HEK293 (cell line): ENCODE measurements around the gene NID1.

ENCODE experiments used
- CTCF ChIA-PET: fragments of 350-600 bp; formaldehyde crosslinking; extraction: SDS; loops from one replicate; lab custom pipeline; 2021; ENCODE audit warnings: antibody characterized with exemption; lab: Yijun Ruan, JAX
- POLR2A ChIA-PET: fragments of 300-600 bp; formaldehyde crosslinking; extraction: SDS; loops from one replicate; lab custom pipeline; 2020; ENCODE audit warnings: antibody characterized with exemption, inconsistent platforms; lab: Yijun Ruan, JAX
- H3K27ac ChIP-seq: fragments of 200-500 bp; sonication (Bioruptor generic); 2 replicates; pipeline ENCODE4 v1.5.1; 2014; ENCODE audit warnings: low read depth, low read length, control low read depth, inconsistent platforms; ENCODE audit errors: extremely low read depth
- H3K36me3 ChIP-seq, 2 experiments: fragments of 200-500 bp in 1 of 2; sonication (Bioruptor generic) in 1 of 2; 1 replicate in 1 of 2; 2 replicates in 1 of 2; pipeline ENCODE4 v1.5.1; 2014 to 2017; ENCODE audit warnings: inconsistent platforms in 2 of 2, low read length in 2 of 2; ENCODE audit not compliant: control insufficient read depth in 2 of 2, insufficient read depth in 1 of 2
- H3K4me1 ChIP-seq: fragments of 200-500 bp; sonication (Bioruptor generic); 2 replicates; pipeline ENCODE4 v1.5.1; 2014; ENCODE audit warnings: mild to moderate bottlenecking, low read length, inconsistent platforms; ENCODE audit not compliant: control insufficient read depth, insufficient read depth
- H3K4me3 ChIP-seq: 2 replicates; pipeline ENCODE4 v1.5.1; 2011; ENCODE audit warnings: low read depth, mild to moderate bottlenecking, control low read depth, low read length, moderate library complexity
- H3K9me3 ChIP-seq: fragments of 200-500 bp; sonication (Bioruptor generic); 2 replicates; pipeline ENCODE4 v1.5.1; 2014; ENCODE audit warnings: low read depth, low read length, inconsistent platforms; ENCODE audit not compliant: control insufficient read depth, insufficient read depth
- EGR2 ChIP-seq: fragments of 450-650 bp; formaldehyde crosslinking; IDR thresholded peaks from 2 replicates; pipeline ENCODE4 v1.5.1; 2016; ENCODE audit warnings: low read depth, missing biosample characterization, missing genetic modification characterization
- IKZF3 ChIP-seq: fragments of 450-650 bp; IDR thresholded peaks from 2 replicates; pipeline ENCODE4 v1.5.0; 2018; ENCODE audit warnings: missing biosample characterization, mild to moderate bottlenecking, missing genetic modification characterization, moderate library complexity
- KLF1 ChIP-seq: fragments of 450-650 bp; formaldehyde crosslinking; IDR thresholded peaks from 2 replicates; pipeline ENCODE4 v1.5.1; 2016; ENCODE audit warnings: missing biosample characterization, missing genetic modification characterization
- OVOL3 ChIP-seq: fragments of 450-650 bp; formaldehyde crosslinking; IDR thresholded peaks from 2 replicates; pipeline ENCODE4 v1.5.1; 2016; ENCODE audit warnings: missing biosample characterization, missing genetic modification characterization
- REPIN1 ChIP-seq: fragments of 450-650 bp; formaldehyde crosslinking; IDR thresholded peaks from 2 replicates; pipeline ENCODE4 v1.5.1; 2017; ENCODE audit warnings: missing biosample characterization, missing genetic modification characterization, low read depth
- SP2 ChIP-seq: fragments of 450-650 bp; formaldehyde crosslinking; IDR thresholded peaks from 2 replicates; pipeline ENCODE4 v1.5.1; 2016; ENCODE audit warnings: missing biosample characterization, missing genetic modification characterization
- SP3 ChIP-seq: fragments of 450-650 bp; formaldehyde crosslinking; IDR thresholded peaks from 2 replicates; pipeline ENCODE4 v1.5.1; 2016; ENCODE audit warnings: missing biosample characterization, missing genetic modification characterization
- ZEB2 ChIP-seq: fragments of 450-650 bp; formaldehyde crosslinking; IDR thresholded peaks from 2 replicates; pipeline ENCODE4 v1.5.1; 2016; ENCODE audit warnings: missing biosample characterization, missing genetic modification characterization
- ZIC2 ChIP-seq: fragments of 450-650 bp; formaldehyde crosslinking; IDR thresholded peaks from 2 replicates; pipeline ENCODE4 v1.5.1; 2016; ENCODE audit warnings: missing biosample characterization, missing genetic modification characterization
- ZNF155 ChIP-seq: fragments of 450-650 bp; formaldehyde crosslinking; IDR thresholded peaks from 2 replicates; pipeline ENCODE4 v1.5.1; 2016; ENCODE audit warnings: missing biosample characterization, missing genetic modification characterization
- ZNF174 ChIP-seq: fragments of 450-650 bp; formaldehyde crosslinking; IDR thresholded peaks from 2 replicates; pipeline ENCODE4 v1.5.0; 2017; ENCODE audit warnings: missing biosample characterization, mild to moderate bottlenecking, missing genetic modification characterization
- ZNF202 ChIP-seq: fragments of 450-650 bp; formaldehyde crosslinking; IDR thresholded peaks from 2 replicates; pipeline ENCODE4 v1.5.1; 2016; ENCODE audit warnings: missing biosample characterization, missing genetic modification characterization, borderline replicate concordance
- ZNF223 ChIP-seq: fragments of 450-650 bp; formaldehyde crosslinking; IDR thresholded peaks from 2 replicates; pipeline ENCODE4 v1.5.1; 2016; ENCODE audit warnings: missing biosample characterization, missing genetic modification characterization
- ZNF274 ChIP-seq, 2 experiments: fragments of 200-500 bp in 1 of 2; fragments of 450-650 bp in 1 of 2; sonication (Bioruptor generic) in 1 of 2; formaldehyde crosslinking in 1 of 2; IDR thresholded peaks; 2 replicates each; pipeline versions ENCODE4 v1.5.1 to v1.6.1; 2014 to 2016; ENCODE audit warnings: borderline replicate concordance in 1 of 2, inconsistent platforms in 1 of 2, low read length in 1 of 2, missing biosample characterization in 1 of 2, missing genetic modification characterization in 1 of 2
- ZNF416 ChIP-seq: fragments of 450-650 bp; formaldehyde crosslinking; IDR thresholded peaks from 2 replicates; pipeline ENCODE4 v1.5.1; 2016; ENCODE audit warnings: missing biosample characterization, missing genetic modification characterization
- ZNF521 ChIP-seq: fragments of 450-650 bp; formaldehyde crosslinking; IDR thresholded peaks from 2 replicates; pipeline ENCODE4 v1.5.1; 2017; ENCODE audit warnings: missing biosample characterization, mild to moderate bottlenecking, missing genetic modification characterization
- ZNF544 ChIP-seq: fragments of 450-650 bp; formaldehyde crosslinking; IDR thresholded peaks from 2 replicates; pipeline ENCODE4 v1.5.0; 2017; ENCODE audit warnings: missing biosample characterization, missing genetic modification characterization
- ZNF624 ChIP-seq: fragments of 450-650 bp; formaldehyde crosslinking; IDR thresholded peaks from 2 replicates; pipeline ENCODE4 v1.5.1; 2017; ENCODE audit warnings: missing biosample characterization, missing genetic modification characterization
- ZNF626 ChIP-seq: fragments of 450-650 bp; sonication (Bioruptor Pico); formaldehyde crosslinking; IDR thresholded peaks from 2 replicates; pipeline ENCODE4 v1.5.1; 2018; ENCODE audit warnings: missing biosample characterization, missing genetic modification characterization, inconsistent platforms
- ZNF658 ChIP-seq: fragments of 450-650 bp; formaldehyde crosslinking; IDR thresholded peaks from 2 replicates; pipeline ENCODE4; 2016; ENCODE audit warnings: missing biosample characterization, missing genetic modification characterization
- ZNF707 ChIP-seq: fragments of 450-650 bp; formaldehyde crosslinking; IDR thresholded peaks from 2 replicates; pipeline ENCODE4 v1.5.1; 2016; ENCODE audit warnings: missing biosample characterization, missing genetic modification characterization
- ZNF76 ChIP-seq: fragments of 450-650 bp; formaldehyde crosslinking; IDR thresholded peaks from 2 replicates; pipeline ENCODE4; 2016; ENCODE audit warnings: low read depth, missing biosample characterization, missing genetic modification characterization, borderline replicate concordance
- ZNF791 ChIP-seq: fragments of 450-650 bp; formaldehyde crosslinking; IDR thresholded peaks from 2 replicates; pipeline ENCODE4 v1.5.1; 2016; ENCODE audit warnings: missing biosample characterization, missing genetic modification characterization
- ZNF792 ChIP-seq: fragments of 450-650 bp; formaldehyde crosslinking; IDR thresholded peaks from 2 replicates; pipeline ENCODE4 v1.5.1; 2016; ENCODE audit warnings: missing biosample characterization, missing genetic modification characterization
- ZNF843 ChIP-seq: fragments of 450-650 bp; formaldehyde crosslinking; IDR thresholded peaks from 2 replicates; pipeline ENCODE4 v1.5.1; 2016; ENCODE audit warnings: missing biosample characterization, missing genetic modification characterization
- TF ChIP-seq, protein P1 (sequence below): fragments of 450-650 bp; formaldehyde crosslinking; IDR thresholded peaks from 2 replicates; pipeline ENCODE4 v1.5.1; 2016; ENCODE audit warnings: missing biosample characterization, missing genetic modification characterization
- TF ChIP-seq, protein P2 (sequence below): fragments of 450-650 bp; formaldehyde crosslinking; IDR thresholded peaks from 2 replicates; pipeline ENCODE4 v1.5.1; 2016; ENCODE audit warnings: missing biosample characterization, missing genetic modification characterization
- TF ChIP-seq, protein P3 (sequence below): fragments of 450-650 bp; formaldehyde crosslinking; IDR thresholded peaks from 2 replicates; pipeline ENCODE4 v1.5.1; 2016; ENCODE audit warnings: missing biosample characterization, missing genetic modification characterization

The NID1 gene

DNA sequence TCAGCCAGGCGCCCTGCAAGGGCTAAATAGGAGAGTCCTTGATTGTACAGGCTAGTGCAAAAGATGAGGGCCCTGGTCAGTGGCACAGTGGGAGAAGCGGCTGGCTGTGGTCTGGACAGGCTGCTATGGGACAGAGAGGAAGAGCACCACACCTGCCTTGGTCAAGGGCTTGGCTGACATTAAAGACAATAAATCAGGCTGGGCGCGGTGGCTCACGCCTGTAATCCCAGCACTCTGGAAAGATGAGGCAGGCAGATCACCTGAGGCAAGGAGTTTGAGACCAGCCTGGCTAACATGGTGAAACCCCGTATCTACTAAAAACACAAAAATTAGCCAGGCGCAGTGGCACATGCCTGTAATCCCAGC lies 62.9 kb downstream of the NID1 start:
- TF ChIP-seq ZEB2 (tag by site-specific recombination) (no peak), OVOL3 (tag by site-specific recombination) (no peak), ZNF544 (no peak), ZNF792 (no peak), ZNF155 (tag by site-specific recombination) (no peak), SP2 (tag by site-specific recombination) (no peak), ZNF76 (no peak), ZNF521 (no peak), ZNF843 (tag by site-specific recombination) (no peak), ZNF626 (tag by site-specific recombination) (no peak), ZNF174 (tag by site-specific recombination) (no peak), ZNF274 (IDR thresholded peaks at IDR 0.05; ENCODE audit: low read length) (no peak), ZNF274 (tag by site-specific recombination; IDR thresholded peaks at IDR 0.05; ENCODE audit: borderline replicate concordance) (no peak), REPIN1 (tag by site-specific recombination) (no peak)
- TF ChIP-seq, protein P1, sequence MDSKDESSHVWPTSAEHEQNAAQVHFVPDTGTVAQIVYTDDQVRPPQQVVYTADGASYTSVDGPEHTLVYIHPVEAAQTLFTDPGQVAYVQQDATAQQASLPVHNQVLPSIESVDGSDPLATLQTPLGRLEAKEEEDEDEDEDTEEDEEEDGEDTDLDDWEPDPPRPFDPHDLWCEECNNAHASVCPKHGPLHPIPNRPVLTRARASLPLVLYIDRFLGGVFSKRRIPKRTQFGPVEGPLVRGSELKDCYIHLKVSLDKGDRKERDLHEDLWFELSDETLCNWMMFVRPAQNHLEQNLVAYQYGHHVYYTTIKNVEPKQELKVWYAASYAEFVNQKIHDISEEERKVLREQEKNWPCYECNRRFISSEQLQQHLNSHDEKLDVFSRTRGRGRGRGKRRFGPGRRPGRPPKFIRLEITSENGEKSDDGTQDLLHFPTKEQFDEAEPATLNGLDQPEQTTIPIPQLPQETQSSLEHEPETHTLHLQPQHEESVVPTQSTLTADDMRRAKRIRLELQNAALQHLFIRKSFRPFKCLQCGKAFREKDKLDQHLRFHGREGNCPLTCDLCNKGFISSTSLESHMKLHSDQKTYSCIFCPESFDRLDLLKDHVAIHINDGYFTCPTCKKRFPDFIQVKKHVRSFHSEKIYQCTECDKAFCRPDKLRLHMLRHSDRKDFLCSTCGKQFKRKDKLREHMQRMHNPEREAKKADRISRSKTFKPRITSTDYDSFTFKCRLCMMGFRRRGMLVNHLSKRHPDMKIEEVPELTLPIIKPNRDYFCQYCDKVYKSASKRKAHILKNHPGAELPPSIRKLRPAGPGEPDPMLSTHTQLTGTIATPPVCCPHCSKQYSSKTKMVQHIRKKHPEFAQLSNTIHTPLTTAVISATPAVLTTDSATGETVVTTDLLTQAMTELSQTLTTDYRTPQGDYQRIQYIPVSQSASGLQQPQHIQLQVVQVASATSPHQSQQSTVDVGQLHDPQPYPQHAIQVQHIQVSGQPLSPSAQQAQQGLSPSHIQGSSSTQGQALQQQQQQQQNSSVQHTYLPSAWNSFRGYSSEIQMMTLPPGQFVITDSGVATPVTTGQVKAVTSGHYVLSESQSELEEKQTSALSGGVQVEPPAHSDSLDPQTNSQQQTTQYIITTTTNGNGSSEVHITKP (tag by site-specific recombination) = no peak
- TF ChIP-seq, protein P2, sequence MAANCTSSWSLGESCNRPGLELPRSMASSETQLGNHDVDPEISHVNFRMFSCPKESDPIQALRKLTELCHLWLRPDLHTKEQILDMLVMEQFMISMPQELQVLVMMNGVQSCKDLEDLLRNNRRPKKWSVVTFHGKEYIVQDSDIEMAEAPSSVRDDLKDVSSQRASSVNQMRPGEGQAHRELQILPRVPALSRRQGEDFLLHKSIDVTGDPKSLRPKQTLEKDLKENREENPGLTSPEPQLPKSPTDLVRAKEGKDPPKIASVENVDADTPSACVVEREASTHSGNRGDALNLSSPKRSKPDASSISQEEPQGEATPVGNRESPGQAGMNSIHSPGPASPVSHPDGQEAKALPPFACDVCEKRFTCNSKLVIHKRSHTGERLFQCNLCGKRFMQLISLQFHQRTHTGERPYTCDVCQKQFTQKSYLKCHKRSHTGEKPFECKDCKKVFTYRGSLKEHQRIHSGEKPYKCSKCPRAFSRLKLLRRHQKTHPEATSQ = no peak
- ChIA-PET CTCF (interaction anchor here (0.5 kb wide), 1 partner anchor 994 kb away, joined by 3 read pairs; no protein-coding TSS in a partner anchor), POLR2A (no interaction called here)
- H3K4me3 ChIP-seq = no peak overlapping the region
- peaks cover 0 to 13% of the 10 kb centered on the region in 2 experiments; a peak in 1 of 3 replicates for H3K36me3 ChIP-seq
- no peaks in the 10 kb centered on the region for H3K4me1 ChIP-seq
- H3K9me3 ChIP-seq = no peaks in the 10 kb centered on the region
- no peak overlapping the region for H3K27ac ChIP-seq

DNA sequence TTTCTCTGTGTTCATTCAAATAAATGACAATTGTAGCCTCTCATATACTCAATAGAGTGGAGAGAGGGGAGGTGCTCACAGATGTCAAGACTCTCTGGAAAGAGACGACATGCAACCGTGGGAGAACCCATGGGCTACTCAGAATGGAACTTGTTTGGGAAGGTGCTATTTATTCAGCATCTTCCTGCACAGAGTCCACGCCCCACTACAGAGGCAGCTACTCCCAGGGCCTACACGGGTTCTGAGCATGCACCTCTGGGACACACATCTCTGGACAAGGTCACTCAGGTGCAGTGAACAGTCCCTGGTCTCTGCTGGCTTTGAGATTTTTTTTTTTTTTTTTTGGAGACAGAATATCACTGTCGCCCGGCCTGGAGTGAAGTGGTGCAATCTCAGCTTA lies 64.1 kb downstream of the NID1 start:
- CTCF ChIA-PET = interaction anchor here (0.6 kb wide), 1 partner anchor 487 kb away, joined by 3 read pairs; no protein-coding TSS in a partner anchor
- Histone ChIP-seq H3K36me3 (peaks cover 3 to 13% of the 10 kb centered on the region in 2 experiments; a peak in 2 of 3 replicates), H3K4me3 (no peak overlapping the region), H3K4me1 (no peaks in the 10 kb centered on the region), H3K9me3 (no peaks in the 10 kb centered on the region)
- TF ChIP-seq ZNF202 (tag by site-specific recombination) = no peak
- TF ChIP-seq EGR2 (tag by site-specific recombination) = no peak
- TF ChIP-seq ZNF791 = no peak
- TF ChIP-seq ZNF707 (tag by site-specific recombination) = no peak
- no peak for TF ChIP-seq ZIC2 (tag by site-specific recombination)
- no peak for TF ChIP-seq ZNF416 (tag by site-specific recombination)
- no peak for TF ChIP-seq ZNF658 (tag by site-specific recombination)
- no peak for TF ChIP-seq ZNF624
- TF ChIP-seq, protein P3, sequence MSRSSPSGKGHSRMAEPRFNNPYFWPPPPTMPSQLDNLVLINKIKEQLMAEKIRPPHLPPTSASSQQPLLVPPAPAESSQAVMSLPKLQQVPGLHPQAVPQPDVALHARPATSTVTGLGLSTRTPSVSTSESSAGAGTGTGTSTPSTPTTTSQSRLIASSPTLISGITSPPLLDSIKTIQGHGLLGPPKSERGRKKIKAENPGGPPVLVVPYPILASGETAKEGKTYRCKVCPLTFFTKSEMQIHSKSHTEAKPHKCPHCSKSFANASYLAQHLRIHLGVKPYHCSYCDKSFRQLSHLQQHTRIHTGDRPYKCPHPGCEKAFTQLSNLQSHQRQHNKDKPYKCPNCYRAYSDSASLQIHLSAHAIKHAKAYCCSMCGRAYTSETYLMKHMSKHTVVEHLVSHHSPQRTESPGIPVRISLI (tag by site-specific recombination) = no peak
- no peak for TF ChIP-seq KLF1 (tag by site-specific recombination)
- no peak for TF ChIP-seq SP3
- TF ChIP-seq IKZF3 (tag by site-specific recombination) = no peak
- no peak for TF ChIP-seq ZNF223 (tag by site-specific recombination)
- TF ChIP-seq, all 188 proteins: peak for 0
- no peak overlapping the region for H3K27ac ChIP-seq
- POLR2A ChIA-PET = no interaction called here
